ENCODE data around the gene TUBA3D. TPM values are rescaled to one million over a fixed set of nuclear protein-coding genes. Genes with fewer than 3 reads are reported as not detected.
"Not testable (repeated sequence)": the region's sequence is repeated elsewhere in the genome, so short reads cannot be mapped to it uniquely, and the experiment has no call there.

TUBA3D gene
- total RNA-seq (not detected), polyA plus RNA-seq (ENCODE audit: insufficient read depth, low read depth, low replicate concordance) (not detected)
- long read RNA-seq, donor 1, partial matches to known transcripts: 47 of 111 reads
- long read RNA-seq, donor 1, other reads (novel, unspliced or antisense): 64 of 111 reads
- long read RNA-seq, donor 2, partial matches to known transcripts: 39 of 159 reads
- long read RNA-seq, donor 2, other reads (novel, unspliced or antisense): 120 of 159 reads
- long read RNA-seq, donor 3, partial matches to known transcripts: 35 of 198 reads
- long read RNA-seq, donor 3, other reads (novel, unspliced or antisense): 163 of 198 reads
- long read RNA-seq, donor 4, partial matches to known transcripts: 29 of 162 reads
- long read RNA-seq, donor 4, other reads (novel, unspliced or antisense): 133 of 162 reads
- long read RNA-seq, donor 5, partial matches to known transcripts: 0 of 5 reads
- long read RNA-seq, donor 5, other reads (novel, unspliced or antisense): 5 of 5 reads
- long read RNA-seq, donor 6: 0 reads
- long read RNA-seq, donor 7: 0 reads
- long read RNA-seq, donor 8, partial matches to known transcripts: 47 of 148 reads
- long read RNA-seq, donor 8, other reads (novel, unspliced or antisense): 101 of 148 reads
- long read RNA-seq, donor 9: 0 reads
- long read RNA-seq, donor 10, partial matches to known transcripts: 214 of 214 reads
- long read RNA-seq, donor 10, other reads (novel, unspliced or antisense): 0 of 214 reads

DNA sequence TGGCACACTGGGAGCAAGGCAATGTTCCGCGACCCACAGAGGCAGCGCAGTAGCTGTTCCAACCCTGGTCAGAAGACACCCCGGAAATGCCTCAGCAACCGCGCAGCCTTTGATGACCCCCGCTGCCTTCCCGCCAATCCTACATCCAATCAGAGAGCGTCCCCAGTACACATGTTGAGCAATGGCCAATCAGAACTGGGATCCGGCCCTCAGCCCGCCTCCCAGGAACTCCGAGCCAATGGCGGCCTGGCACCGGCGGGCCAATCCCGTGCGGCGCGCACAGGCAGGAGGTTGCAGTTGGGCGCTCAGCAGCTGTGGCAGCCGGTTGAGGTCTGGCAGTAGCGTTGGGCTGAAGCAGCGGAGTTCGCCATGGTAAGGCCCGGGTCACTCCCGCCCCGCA lies at the start of gene TUBA3D:
TUBA3D (plus strand) TSS at position 289 of the 400 bp plus-strand sequence; CDS start at position 370, 81 bp downstream.
- Histone ChIP-seq H3K4me3 (ENCODE audit: low read length in 3 of 3) (no peak within 1 kb of the TSS), H3K9ac (ENCODE audit: low read length in 3 of 3) (no peak within 1 kb of the TSS), H3K27ac (ENCODE audit: low read depth in 2 of 2, low read length in 2 of 2) (no peak within 1 kb of the TSS), H3K36me3 (ENCODE audit: control insufficient read depth in 2 of 3, insufficient read depth in 3 of 3, low read length in 3 of 3) (no peaks in the 10 kb centered on the region), H3K27me3 (ENCODE audit: control insufficient read depth, insufficient read depth, low read length) (no peaks in the 10 kb centered on the region), H3K4me1 (ENCODE audit: control insufficient read depth in 2 of 3, insufficient read depth in 2 of 3, low read depth in 1 of 3, low read length in 3 of 3) (no peaks in the 10 kb centered on the region), H3K9me3 (ENCODE audit: control insufficient read depth in 2 of 3, insufficient read depth in 1 of 3, low read length in 3 of 3) (no peaks in the 10 kb centered on the region)
- FAIRE-seq: no peak
- no peak for TF ChIP-seq CTCF (IDR thresholded peaks at IDR 0.05; ENCODE audit: borderline replicate concordance, extremely low read depth, insufficient read depth)
- intact Hi-C loops (cut with DNase I): no loop called here
- DNase-seq: no peak

- Histone ChIP-seq H3K27me3 (ENCODE audit: control insufficient read depth, insufficient read depth, low read length) (peaks cover 5% of the 10 kb centered on the region), H3K9ac (ENCODE audit: low read length in 3 of 3) (no peak overlapping the region), H3K36me3 (ENCODE audit: control insufficient read depth in 2 of 3, insufficient read depth in 3 of 3, low read length in 3 of 3) (no peaks in the 10 kb centered on the region), H3K4me1 (ENCODE audit: control insufficient read depth in 2 of 3, insufficient read depth in 2 of 3, low read depth in 1 of 3, low read length in 3 of 3) (no peaks in the 10 kb centered on the region), H3K27ac (ENCODE audit: low read depth in 2 of 2, low read length in 2 of 2) (no peak overlapping the region), H3K4me3 (ENCODE audit: low read length in 3 of 3) (no peak overlapping the region), H3K9me3 (ENCODE audit: control insufficient read depth in 2 of 3, insufficient read depth in 1 of 3, low read length in 3 of 3) (peaks cover 0 to 4% (median 0%) of the 10 kb centered on the region in 3 donors)
- intact Hi-C loops (cut with DNase I): no loop called here
- DNase-seq (no peak), FAIRE-seq (no peak)
- TF ChIP-seq CTCF (IDR thresholded peaks at IDR 0.05; ENCODE audit: borderline replicate concordance, extremely low read depth, insufficient read depth): no peak
These were observed 49.2 kb upstream of the TUBA3D start for GRCh38 chr2:131426727-131427126.

DNA sequence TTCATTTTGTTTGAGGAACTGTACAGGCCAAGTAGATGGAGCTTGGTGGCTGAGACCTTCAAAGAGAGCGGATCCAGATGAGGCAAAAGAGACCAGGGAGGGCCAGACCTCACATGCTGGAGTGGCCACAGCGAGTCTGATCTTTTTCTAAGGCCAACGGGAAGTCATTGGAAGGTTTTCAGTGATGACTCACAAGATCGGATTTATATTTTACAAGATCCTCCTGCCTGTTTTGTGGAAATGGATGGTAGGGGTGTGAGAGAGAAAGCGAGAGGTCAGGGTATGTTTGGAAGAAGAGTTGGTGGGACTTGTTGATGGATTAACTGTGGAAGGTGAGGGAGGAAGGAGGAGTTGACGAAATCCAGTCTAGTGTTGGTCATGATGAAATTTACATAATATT lies 44.6 kb upstream of the TUBA3D start:
- Histone ChIP-seq H3K36me3 (ENCODE audit: control insufficient read depth in 2 of 3, insufficient read depth in 3 of 3, low read length in 3 of 3) (no peaks in the 10 kb centered on the region), H3K9ac (ENCODE audit: low read length in 3 of 3) (no peak overlapping the region), H3K4me3 (ENCODE audit: low read length in 3 of 3) (no peak overlapping the region), H3K27me3 (ENCODE audit: control insufficient read depth, insufficient read depth, low read length) (no peaks in the 10 kb centered on the region), H3K27ac (ENCODE audit: low read depth in 2 of 2, low read length in 2 of 2) (no peak overlapping the region), H3K9me3 (ENCODE audit: control insufficient read depth in 2 of 3, insufficient read depth in 1 of 3, low read length in 3 of 3) (no peaks in the 10 kb centered on the region), H3K4me1 (ENCODE audit: control insufficient read depth in 2 of 3, insufficient read depth in 2 of 3, low read depth in 1 of 3, low read length in 3 of 3) (no peaks in the 10 kb centered on the region)
- FAIRE-seq (no peak), DNase-seq (no peak)
- intact Hi-C loops (cut with DNase I): no loop called here
- no peak for TF ChIP-seq CTCF (IDR thresholded peaks at IDR 0.05; ENCODE audit: borderline replicate concordance, extremely low read depth, insufficient read depth)

GRCh38 chr2:131440742-131441468 lies 35.0 kb upstream of the TUBA3D start:
- H3K27ac ChIP-seq (ENCODE audit: low read depth in 2 of 2, low read length in 2 of 2); H3K4me3 ChIP-seq (ENCODE audit: low read length in 3 of 3); H3K9ac ChIP-seq (ENCODE audit: low read length in 3 of 3); H3K4me1 ChIP-seq (ENCODE audit: control insufficient read depth in 2 of 3, insufficient read depth in 2 of 3, low read depth in 1 of 3, low read length in 3 of 3); FAIRE-seq; DNase-seq; H3K9me3 ChIP-seq (ENCODE audit: control insufficient read depth in 2 of 3, insufficient read depth in 1 of 3, low read length in 3 of 3); H3K27me3 ChIP-seq (ENCODE audit: control insufficient read depth, insufficient read depth, low read length); intact Hi-C loops (cut with DNase I); H3K36me3 ChIP-seq (ENCODE audit: control insufficient read depth in 2 of 3, insufficient read depth in 3 of 3, low read length in 3 of 3): not testable (repeated sequence)

DNA sequence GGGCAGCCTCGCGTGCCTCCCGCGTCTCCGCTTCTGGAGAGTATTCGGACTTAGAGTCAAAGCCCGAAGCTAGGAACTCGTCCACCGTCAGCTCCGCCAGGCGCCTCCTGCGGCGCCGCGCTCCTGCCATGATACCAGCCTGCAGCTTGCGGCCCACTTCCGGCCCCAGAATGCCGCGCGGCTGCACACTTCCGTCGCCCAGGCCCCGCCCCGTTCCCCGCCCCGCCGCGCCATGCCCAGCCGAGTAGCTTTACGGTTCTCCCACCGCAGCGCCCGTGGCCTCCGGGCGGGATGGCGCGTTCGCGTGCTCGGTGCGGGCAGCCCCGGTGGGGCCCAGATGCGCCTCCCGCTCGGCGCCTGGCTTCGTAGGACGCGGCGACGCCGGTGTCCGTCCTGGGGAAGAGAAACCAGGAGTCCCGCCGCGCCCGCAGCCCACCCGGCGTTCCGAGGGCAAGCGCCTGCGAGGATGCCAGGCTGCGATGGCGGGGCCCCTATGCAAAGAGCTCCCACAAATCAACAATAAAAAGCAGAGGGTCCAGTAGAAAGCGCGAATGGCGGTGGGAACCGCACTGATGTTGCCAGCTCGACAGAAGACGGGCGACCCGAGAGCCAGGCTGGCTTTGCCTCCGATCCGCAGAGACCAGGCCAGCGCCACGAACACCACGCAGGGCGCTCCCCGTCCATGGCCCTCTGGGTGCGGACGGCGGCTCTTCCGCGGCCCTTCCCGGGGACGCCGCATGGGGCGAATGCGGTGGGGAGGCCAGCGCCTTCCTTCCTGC lies 31.0 kb upstream of the TUBA3D start:
- H3K27me3 ChIP-seq (ENCODE audit: control insufficient read depth, insufficient read depth, low read length); H3K27ac ChIP-seq (ENCODE audit: low read depth in 2 of 2, low read length in 2 of 2); DNase-seq; intact Hi-C loops (cut with DNase I); H3K4me3 ChIP-seq (ENCODE audit: low read length in 3 of 3); H3K9ac ChIP-seq (ENCODE audit: low read length in 3 of 3); H3K4me1 ChIP-seq (ENCODE audit: control insufficient read depth in 2 of 3, insufficient read depth in 2 of 3, low read depth in 1 of 3, low read length in 3 of 3); H3K9me3 ChIP-seq (ENCODE audit: control insufficient read depth in 2 of 3, insufficient read depth in 1 of 3, low read length in 3 of 3); H3K36me3 ChIP-seq (ENCODE audit: control insufficient read depth in 2 of 3, insufficient read depth in 3 of 3, low read length in 3 of 3); FAIRE-seq: not testable (repeated sequence)

All from kidney (tissue), 22 donors.